GM18502 (cell line): ENCODE data around the gene POLR2F.
"Not testable (repeated sequence)": the region's sequence is repeated elsewhere in the genome, so short reads cannot be mapped to it uniquely, and the experiment has no call there.

ENCODE experiments used
- ATAC-seq: cut with Tn5 transposase; IDR thresholded peaks from one replicate; pipeline ENCODE4 v1.9.1; 2021; ENCODE audit warnings: mild to moderate bottlenecking; ENCODE audit not compliant: unreplicated experiment, poor library complexity

Gene POLR2F

GRCh38 chr22:37947142-37947795, 6.2 kb upstream of the POLR2F start:
- not testable (repeated sequence) for ATAC-seq

GRCh38 chr22:37951305-37951704, 2.2 kb upstream of the POLR2F start:
- ATAC-seq: no peak

GRCh38 chr22:37952629-37953028, 870 bp upstream of the POLR2F start:
- not testable (repeated sequence) for ATAC-seq

GRCh38 chr22:37953062-37953436, 450 bp upstream of the POLR2F start:
- ATAC-seq: no peak

GRCh38 chr22:37954686-37955085, 1.2 kb downstream of the POLR2F start:
- no peak for ATAC-seq

- not testable (repeated sequence) for ATAC-seq
Measured at GRCh38 chr22:37955825-37956397, 2.4 kb downstream of the POLR2F start.

GRCh38 chr22:37957232-37957631, 3.7 kb downstream of the POLR2F start:
- no peak for ATAC-seq

GRCh38 chr22:37959231-37959825, 5.8 kb downstream of the POLR2F start:
- no peak for ATAC-seq

GRCh38 chr22:37961062-37961461, 7.6 kb downstream of the POLR2F start:
- ATAC-seq: no peak

- ATAC-seq: no peak
Measured at GRCh38 chr22:37965940-37966664, 12.6 kb downstream of the POLR2F start.

GRCh38 chr22:37967147-37967546, 13.6 kb downstream of the POLR2F start:
- ATAC-seq: no peak

- no peak for ATAC-seq
Measured at GRCh38 chr22:37967637-37968451, 14.3 kb downstream of the POLR2F start.

- ATAC-seq: no peak
Measured at GRCh38 chr22:37968452-37969251, 15.2 kb downstream of the POLR2F start.

- ATAC-seq: no peak
Measured at GRCh38 chr22:37970864-37971263, 17.4 kb downstream of the POLR2F start.

GRCh38 chr22:37971475-37972434, 18.3 kb downstream of the POLR2F start:
- ATAC-seq: no peak

GRCh38 chr22:37972527-37972926, 19.0 kb downstream of the POLR2F start:
- ATAC-seq: no peak

- no peak for ATAC-seq
Measured at GRCh38 chr22:37973271-37974170, 20.0 kb downstream of the POLR2F start.

- no peak for ATAC-seq
Measured at GRCh38 chr22:37975153-37975552, 21.7 kb downstream of the POLR2F start.
